Stimulated activated CD8-positive, alpha-beta memory T cell treated with anti-CD3 and anti-CD28 coated beads, Interleukin-12 subunit alpha, Interleukin-12 subunit beta, amount 100 ng/mL, for 24 hours (primary cell): ENCODE results near the gene TRAPPC10.
"Not testable (repeated sequence)": the region's sequence is repeated elsewhere in the genome, so short reads cannot be mapped to it uniquely, and the experiment has no call there.

ENCODE experiments used
- DNase-seq: peaks from one replicate; pipeline ENCODE4 v3.0.0-alpha.2; 2020; ENCODE audit errors: extremely low read depth

Gene TRAPPC10

DNA sequence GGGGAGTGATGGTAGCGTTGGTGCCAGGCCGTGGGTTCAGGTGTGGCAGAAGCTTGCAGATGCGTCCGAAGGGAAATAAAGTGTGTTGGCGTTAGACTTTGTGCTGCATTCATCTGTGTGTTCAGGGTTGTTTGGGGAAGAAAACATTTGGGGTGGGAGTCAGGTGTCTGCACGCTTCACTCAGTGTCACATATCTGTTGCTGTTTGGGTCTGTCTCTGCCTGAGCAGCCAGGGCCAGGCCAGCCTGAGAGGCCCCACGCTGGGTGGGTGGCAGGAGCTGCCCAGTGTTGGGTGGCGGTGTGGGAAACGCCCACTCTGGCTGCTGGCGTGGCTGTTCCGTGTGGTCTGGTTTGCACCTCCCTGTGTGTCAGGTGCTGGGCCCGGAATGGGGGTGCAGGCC is 133.5 kb downstream of the TRAPPC10 start:
- not testable (repeated sequence) for DNase-seq

DNA sequence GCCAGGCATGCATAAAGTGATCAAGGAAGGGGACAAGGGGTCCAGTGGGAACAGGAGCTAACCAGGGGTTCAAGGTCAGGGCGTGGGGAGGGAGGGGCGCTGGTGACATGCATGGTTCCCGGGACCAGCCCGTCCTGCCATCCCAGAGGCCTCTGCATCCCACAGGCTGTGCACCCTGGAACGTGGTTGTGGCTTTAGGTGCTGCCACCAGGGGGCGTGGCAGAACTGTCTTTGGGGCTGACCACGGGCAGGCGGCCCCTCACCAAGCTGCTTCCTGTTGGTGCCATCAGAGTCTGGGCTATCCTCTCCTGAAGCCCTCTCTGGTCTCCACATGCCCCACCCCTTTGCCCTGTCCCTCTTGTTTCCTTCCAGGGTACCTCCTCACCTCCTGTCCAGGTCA is 135.0 kb downstream of the TRAPPC10 start:
- DNase-seq, result not testable (repeated sequence)

DNA sequence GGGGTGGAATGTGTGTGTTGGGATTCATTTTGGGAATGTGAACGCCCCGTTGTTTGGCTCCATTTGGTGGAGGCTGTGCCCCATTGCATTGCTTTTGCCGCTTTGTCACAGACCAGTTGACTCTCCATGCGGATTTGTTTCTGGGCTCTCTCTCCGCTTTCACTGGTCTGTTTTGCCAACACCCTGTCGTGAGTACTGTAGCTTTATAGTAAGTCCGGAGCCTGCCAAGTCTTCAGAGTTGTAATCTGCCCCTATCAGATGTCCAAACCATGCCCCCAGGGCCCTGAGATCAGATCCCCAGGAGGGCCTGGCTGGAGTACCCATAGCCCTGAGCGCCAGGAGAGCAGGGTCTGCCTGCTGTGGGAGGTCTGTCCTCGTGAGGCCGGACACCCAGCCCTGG is 138.1 kb downstream of the TRAPPC10 start:
- not testable (repeated sequence) for DNase-seq

DNA sequence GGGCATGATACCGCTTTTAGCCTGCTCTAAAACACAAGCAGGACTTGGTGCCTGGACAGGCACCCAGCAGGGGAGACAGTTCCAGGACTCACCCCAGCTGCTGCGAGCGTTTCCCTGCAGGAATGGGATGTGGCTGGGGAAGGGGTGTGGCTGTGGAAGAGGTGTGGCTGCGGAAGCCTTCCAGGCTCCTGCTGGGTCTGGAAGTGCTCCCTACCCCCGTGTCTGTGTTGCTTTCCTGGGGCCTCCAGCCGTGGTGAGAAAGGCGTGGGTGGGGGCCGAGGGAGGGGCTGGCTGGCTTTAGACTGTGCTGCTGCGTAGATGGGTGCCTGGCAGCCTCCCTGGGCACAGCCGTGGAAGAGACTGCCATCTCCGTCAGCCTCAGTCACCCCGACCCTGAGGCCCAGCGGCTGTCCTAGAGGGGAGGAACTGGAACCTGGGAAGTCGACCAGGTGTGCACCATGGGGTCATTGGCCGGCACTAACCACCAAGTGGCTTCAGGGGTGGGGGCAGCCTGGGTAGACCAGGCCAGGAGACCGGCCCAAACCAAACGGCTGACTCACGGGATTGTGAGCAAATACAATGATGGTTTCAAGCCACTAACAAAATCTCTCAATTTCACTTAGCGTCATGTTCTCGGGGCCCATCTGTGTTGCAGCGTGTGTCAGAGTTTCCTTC is 141.2 kb downstream of the TRAPPC10 start:
- not testable (repeated sequence) for DNase-seq

DNA sequence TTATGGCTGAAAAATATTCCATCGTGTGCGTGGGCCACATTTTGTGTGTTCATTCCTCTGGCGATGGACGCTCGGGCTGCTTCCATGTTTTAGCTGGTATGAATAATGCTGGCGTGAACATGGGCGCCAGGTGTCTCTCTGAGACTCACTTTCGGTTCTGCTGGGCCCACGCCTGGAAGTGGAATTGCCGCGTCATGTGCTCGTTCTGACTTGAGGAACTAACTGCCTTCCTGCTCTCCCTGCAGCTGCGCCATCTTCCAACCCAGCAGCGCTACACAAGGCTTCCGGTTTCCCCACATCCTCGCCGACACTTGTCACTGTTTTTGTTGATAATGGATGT is 141.8 kb downstream of the TRAPPC10 start:
- DNase-seq, result not testable (repeated sequence)

DNA sequence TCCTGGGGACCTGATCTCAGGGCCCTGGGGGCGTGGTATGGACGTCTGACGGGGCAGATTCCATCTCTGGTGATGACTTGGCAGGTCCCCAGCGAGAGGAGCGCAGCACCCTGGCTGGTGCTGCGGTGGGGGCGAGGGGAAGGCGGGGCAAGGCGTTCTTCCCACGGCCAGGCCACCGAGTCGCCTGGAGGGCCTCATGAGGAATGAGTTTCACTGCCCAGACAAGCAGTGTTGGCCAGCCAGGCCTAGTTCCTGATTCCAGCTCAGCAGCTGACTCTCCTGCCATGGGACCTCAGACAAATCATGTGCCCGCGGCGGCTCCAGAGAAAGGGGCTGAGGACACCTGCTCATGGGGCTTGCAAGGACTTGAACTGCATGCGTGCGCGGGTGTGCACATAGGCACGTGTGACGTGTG is 142.7 kb downstream of the TRAPPC10 start:
- DNase-seq, result not testable (repeated sequence)

DNA sequence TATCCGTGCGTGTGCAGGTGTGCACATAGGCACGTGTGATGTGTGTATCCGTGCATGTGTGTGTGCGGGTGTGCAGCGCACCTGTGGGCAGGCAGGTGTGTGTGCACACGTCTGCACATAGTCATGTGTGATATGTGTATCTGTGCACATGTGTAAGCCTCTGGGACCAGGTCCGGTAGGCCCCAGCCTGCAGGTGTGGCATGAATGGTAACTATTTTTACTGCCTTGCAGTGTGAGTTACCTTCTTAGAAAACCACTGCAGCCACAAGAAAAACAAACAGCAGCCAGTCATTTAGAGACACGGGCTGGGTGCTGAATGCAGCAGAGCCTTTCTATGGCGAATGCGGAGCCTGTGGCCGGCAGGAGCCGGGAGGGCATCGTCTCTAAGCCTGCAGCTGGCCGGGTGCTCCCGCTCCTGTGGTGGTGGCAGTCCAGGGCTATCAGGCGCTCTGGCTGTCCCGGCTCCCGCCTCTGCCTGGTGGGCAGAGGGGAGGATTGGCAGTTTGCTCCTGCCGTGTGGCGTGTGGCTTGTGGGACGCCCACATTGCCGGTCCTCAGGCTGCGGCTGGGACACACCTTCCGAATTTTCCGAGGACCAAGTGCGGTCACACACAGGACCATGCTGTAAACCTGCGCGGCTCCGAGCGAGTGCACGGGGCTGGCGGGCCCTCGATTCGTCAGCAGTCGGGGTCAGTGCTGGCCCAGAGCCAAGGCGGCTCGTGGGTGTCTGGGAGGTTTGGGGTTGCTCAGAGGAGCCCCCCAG is 143.3 kb downstream of the TRAPPC10 start:
- DNase-seq, result not testable (repeated sequence)

DNA sequence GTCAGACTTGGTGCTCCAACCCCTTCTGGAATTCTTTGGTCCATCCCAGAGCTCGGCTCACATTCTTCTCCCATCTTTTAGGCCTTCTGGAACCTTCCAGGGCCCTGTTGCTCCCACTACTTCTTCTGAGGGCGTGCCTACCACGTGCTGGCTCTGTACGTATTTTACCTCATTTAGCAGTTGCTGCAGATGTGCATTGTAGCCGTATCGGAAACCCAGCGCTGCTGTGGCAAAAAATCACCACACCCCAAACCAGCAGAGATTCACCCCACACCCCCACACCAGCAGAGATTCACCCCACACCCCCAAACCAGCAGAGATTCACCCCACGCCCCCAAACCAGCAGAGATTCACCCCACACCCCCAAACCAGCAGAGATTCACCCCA is 143.9 kb downstream of the TRAPPC10 start:
- not testable (repeated sequence) for DNase-seq
